GM12891 (cell line): ENCODE results near the gene CTBS.
"Not testable (repeated sequence)": the region's sequence is repeated elsewhere in the genome, so short reads cannot be mapped to it uniquely, and the experiment has no call there.

Experiments used
- DNase-seq: peaks from one replicate; pipeline ENCODE4 v3.0.0; 2011; ENCODE audit warnings: low spot score; ENCODE audit not compliant: insufficient read length
- FAIRE-seq: peaks from 2 replicates; lab custom pipeline; 2011; peaks lifted over from hg19 to GRCh38; lab: Jason Lieb, UNC
- PAX5 ChIP-seq: IDR thresholded peaks from 2 replicates; pipeline ENCODE4 v1.6.1; 2011; ENCODE audit warnings: low read length, moderate library complexity, mild to moderate bottlenecking; ENCODE audit not compliant: insufficient read depth, severe bottlenecking
- POLR2A ChIP-seq: IDR thresholded peaks from 2 replicates; pipeline ENCODE4 v1.6.1; 2011; ENCODE audit warnings: low read depth, low read length, control low read depth
- POLR2AphosphoS5 ChIP-seq: IDR thresholded peaks from 2 replicates; pipeline ENCODE4 v1.6.1; 2011; ENCODE audit warnings: low read depth, low read length, control low read depth
- POU2F2 ChIP-seq: IDR thresholded peaks from 2 replicates; pipeline ENCODE4 v1.6.1; 2011; ENCODE audit warnings: low read depth, mild to moderate bottlenecking, control low read depth, low read length, moderate library complexity
- SPI1 ChIP-seq: IDR thresholded peaks from 2 replicates; pipeline ENCODE4 v1.6.1; 2011; ENCODE audit warnings: low read depth, low read length, control low read depth
- TAF1 ChIP-seq: IDR thresholded peaks from 2 replicates; pipeline ENCODE4 v1.6.1; 2011; ENCODE audit warnings: low read depth, low read length, control low read depth

CTBS gene

DNA sequence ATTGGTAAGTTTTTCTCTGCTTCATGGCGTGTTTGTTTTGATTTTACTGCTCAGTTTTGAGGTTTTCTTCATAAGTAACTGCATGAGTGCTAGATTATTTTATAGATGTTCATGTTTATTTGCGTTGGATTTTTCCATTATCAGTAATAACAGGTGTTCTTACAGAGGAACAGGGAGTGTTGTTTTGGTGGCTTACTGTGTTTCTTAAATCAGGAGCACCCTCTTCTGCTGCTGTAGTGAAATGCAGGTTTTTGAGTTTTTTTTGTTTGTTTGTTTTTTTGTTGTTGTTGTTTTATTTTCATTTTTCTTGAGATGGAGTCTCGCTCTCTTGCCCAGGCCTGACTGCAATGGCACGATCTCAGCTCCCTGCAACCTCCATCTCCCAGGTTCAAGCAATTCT lies 32.6 kb downstream of the CTBS start:
- DNase-seq: no peak
- no peak for TF ChIP-seq PAX5
- TF ChIP-seq POLR2A: no peak
- TF ChIP-seq TAF1: no peak
- TF ChIP-seq SPI1: no peak
- no peak for TF ChIP-seq POLR2AphosphoS5
- no peak for TF ChIP-seq POU2F2
- FAIRE-seq: no peak

DNA sequence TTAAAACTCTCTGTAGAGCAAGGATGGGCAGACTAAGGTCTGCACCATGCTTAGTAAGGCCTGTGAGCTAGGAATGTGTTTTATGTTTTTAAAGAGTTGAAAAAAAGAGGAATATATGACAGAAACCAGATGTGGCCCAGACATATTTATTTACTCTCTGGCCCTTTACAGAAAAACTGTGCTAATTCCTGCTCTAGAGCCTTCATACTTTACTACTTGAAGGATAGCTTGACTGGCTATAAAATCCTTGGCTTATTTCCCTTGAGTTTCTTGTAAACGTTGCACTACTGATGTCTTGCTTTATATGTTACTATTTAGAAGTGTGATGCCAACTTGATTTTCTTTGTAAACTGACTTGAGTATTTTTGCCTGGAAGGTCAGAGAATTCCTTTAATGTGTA lies 33.5 kb downstream of the CTBS start:
- TF ChIP-seq SPI1 (no peak), POU2F2 (no peak), POLR2A (no peak), POLR2AphosphoS5 (no peak), PAX5 (no peak)
- DNase-seq (no peak), FAIRE-seq (no peak)

DNA sequence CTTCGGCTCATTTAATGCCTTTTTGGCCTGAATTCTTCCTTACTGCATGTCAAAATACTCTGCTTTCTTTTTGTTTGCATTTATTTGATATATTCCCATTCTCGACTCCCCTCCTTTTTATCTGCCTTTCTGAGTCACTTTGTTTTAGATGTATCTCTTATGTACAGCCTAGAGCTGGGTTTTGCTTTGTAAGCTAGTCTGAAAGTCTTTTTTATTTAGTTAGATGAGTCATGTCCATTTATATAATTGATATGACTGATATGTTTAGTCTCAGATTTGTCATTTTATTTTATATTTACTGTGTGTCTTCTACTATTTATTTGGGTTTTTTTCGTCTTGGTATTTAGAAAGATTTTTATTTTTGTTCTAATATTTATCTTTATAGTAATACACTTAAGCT lies 34.3 kb downstream of the CTBS start:
- FAIRE-seq (no peak), DNase-seq (no peak)
- TF ChIP-seq POLR2AphosphoS5 (no peak), POU2F2 (no peak), SPI1 (no peak), POLR2A (no peak)

DNA sequence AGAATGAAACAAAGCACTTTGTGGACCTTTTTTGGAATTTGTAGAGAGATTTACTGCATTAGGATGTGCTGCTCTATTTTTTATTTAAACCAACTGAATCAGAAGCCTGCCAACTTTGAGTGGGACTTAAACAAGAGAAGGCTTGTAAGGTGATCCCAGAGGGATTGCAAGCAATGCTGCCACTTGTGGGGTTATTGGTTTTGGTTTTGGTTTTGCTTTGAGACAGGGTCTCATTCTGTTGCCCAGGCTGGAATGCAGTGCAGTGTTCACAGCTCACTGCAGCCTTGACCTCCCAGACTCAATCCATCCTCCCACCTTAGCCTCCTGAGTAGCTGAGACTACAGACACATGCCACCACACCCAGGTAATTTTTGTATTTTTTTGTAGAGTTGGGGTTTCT lies 35.6 kb downstream of the CTBS start:
- DNase-seq: no peak
- TF ChIP-seq SPI1 (no peak), POLR2AphosphoS5 (no peak), POU2F2 (no peak), TAF1 (no peak), POLR2A (no peak), PAX5 (no peak)
- FAIRE-seq: no peak

DNA sequence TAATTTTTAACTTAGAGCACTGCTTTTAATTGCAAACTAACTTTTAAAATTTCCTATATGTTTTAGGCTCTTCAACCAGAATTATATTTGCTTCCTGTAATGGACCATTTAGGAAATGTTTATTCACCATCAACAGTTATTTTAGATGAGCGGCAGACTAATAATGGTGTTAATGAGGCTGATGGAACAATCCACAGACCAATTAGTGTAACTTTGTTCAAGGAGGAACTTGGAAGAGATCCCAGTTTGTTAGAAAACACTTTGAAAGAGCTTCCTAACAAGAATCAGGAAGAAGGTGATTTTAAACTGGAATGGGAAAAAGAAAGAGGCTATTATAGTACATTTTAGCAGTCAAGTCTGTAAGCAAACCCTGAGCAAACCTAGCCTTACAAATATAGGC lies 48.5 kb downstream of the CTBS start:
- no peak for TF ChIP-seq POU2F2
- TF ChIP-seq PAX5: no peak
- no peak for TF ChIP-seq TAF1
- no peak for TF ChIP-seq SPI1
- no peak for TF ChIP-seq POLR2AphosphoS5
- no peak for TF ChIP-seq POLR2A
- FAIRE-seq (no peak), DNase-seq (no peak)

DNA sequence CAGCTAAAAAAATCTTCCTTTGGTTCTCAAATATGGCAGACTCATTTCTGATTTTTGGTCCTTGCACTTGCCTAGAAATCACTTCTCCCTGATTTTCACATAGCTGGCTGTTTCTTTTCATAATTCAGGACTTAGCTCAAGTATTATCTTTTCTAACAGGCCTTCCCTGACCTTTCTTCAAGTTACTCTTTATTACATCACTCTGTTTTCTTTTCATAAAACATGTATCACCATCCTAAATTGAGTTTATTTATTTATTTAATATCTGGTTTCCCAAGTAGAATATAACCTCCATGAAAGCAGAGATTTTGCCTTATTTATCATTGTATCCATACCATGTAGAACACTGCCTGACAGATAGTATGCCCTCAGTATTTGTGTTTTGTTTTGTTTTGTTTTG lies 49.6 kb downstream of the CTBS start:
- DNase-seq (no peak), FAIRE-seq (no peak)
- TF ChIP-seq POU2F2: no peak

DNA sequence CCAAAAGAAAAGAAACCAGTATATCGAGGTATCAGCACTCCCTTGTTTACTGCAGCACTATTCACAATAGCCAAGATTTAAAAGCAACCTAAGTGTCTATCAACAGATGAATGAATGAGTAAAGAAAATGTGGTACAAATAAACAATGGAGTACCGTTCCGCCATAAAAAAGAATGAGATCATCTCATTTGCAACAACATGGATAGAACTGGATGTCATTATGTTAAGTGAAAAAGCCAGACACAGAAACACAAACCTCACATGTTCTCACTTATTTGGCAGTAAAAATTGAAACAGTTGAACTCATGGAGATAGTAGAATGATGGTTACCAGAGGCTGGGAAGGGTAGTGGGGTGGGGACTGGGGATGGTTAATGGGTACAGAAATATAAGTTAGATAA lies 63.6 kb downstream of the CTBS start:
- FAIRE-seq (no peak), DNase-seq (no peak)
- no peak for TF ChIP-seq POLR2A
- no peak for TF ChIP-seq POLR2AphosphoS5
- no peak for TF ChIP-seq TAF1

DNA sequence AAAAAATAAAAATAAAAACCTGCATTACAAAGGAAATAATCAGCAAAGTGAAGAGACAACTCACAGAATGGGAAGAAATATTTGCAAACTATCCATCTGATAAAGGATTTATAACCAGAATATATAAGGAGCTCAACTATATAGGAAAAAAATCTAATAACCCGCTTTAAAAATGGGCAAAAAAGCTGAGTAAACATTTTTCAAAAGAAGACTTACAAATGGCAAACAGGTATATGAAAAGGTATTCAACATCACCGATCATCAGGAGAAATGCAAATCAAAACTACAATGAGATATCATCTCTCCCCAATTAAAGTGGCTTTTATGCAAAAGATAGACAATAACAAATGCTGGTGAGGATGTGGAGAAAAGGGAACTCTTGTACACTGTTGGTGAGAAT lies 64.1 kb downstream of the CTBS start:
- TF ChIP-seq SPI1 (no peak), PAX5 (no peak), POLR2AphosphoS5 (no peak), TAF1 (no peak), POU2F2 (no peak), POLR2A (no peak)
- FAIRE-seq (no peak), DNase-seq (no peak)

DNA sequence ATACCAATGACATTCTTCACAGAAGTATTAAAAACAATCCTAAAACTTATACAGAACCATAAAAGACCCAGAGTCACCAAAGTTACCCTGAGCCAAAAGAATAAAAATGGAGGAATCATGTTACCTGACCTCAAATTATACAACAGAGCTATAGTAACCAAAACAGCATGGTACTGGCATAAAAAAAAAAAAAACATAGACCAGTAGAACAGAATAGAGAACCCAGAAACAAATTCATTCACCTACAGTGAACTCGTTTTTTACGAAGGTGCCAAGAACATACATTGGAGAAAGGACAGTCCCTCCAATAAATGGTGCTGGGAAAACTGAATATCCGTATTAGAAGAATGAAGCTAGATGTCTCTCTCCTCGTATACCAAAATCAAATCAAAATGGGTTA lies 65.2 kb downstream of the CTBS start:
- FAIRE-seq (no peak), DNase-seq (no peak)
- TF ChIP-seq SPI1: no peak
- TF ChIP-seq TAF1: no peak
- TF ChIP-seq POLR2AphosphoS5: no peak
- TF ChIP-seq POU2F2: no peak
- TF ChIP-seq PAX5: no peak
- TF ChIP-seq POLR2A: no peak

DNA sequence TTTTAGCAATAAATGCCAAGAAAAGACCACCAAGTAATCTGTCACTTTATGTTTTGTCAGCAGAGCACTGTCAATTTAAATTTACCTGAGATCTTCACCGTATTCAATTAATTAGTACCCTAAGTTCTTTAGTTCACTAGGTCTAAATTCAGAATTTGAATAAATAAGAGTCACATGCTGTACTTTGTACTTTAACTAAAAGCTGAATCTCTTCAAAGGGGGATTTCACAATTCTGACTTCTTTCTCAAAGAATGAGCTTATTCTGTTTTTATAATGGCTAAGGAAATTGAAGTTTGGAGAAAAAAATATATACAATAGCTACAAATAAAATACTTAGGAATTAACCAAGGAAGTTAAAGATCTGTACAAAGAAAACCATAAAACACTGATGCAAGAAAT lies 65.7 kb downstream of the CTBS start:
- no peak for DNase-seq
- TF ChIP-seq POU2F2 (no peak), POLR2AphosphoS5 (no peak), TAF1 (no peak), SPI1 (no peak), PAX5 (no peak), POLR2A (no peak)
- FAIRE-seq: no peak

DNA sequence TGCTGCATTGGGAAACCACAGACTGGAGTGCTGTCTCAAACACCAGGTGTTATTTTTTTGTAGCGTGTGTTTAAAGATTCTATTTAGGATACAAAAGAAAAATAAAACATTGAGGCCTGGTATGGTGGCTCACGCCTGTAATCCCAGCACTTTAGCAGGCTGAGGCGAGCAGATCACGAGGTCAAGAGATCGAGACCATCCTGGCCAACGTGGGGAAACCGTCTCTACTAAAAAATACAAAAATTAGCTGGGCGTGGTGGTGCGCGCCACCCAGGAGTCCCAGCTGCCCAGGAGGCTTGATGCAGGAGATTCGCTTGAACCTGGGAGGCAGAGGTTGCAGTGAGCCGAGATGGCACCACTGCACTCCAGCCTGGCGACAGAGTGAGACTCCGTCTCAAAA lies 66.4 kb downstream of the CTBS start:
- DNase-seq: not testable (repeated sequence)

More for the DNA sequence above, 66.4 kb downstream of the CTBS start:
- FAIRE-seq: not testable (repeated sequence)
